GM18498 (cell line): ENCODE measurements around the gene TRAM2.

Experiments used
- ATAC-seq: cut with Tn5 transposase; IDR thresholded peaks from one replicate; pipeline ENCODE4 v1.9.1; 2021; ENCODE audit warnings: mild to moderate bottlenecking, moderate library complexity; ENCODE audit not compliant: unreplicated experiment

Gene TRAM2

DNA sequence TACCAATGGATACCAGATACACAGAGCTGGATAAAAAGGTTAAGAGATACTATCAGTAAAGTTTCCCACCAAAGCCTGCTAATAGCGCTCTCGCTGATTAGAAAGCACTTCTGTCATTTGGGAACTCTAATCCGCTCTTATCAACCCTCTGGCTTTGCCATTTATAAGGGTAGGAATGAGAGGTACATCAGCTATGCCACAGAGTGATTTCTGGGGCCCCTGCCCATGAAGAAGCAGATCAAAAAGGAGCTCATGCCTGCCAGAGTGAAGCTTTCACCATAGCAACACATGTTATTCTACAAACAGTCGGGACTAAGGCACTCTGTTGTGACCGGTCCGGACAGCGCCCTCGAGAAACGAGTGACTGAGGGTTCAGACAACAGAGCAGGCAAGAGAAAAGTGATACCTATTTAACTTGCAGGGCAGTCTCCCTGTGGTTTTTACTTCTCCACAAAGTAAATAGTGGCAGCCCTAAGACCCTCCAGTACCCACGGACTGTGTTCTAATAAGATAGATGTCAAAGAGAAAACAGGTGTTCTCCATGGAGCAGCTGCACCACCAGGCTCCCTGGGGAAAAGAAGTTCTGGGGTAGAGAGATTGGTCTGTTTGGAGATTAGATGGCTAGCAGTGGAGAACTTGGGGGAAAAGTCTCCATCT lies 5.6 kb downstream of the TRAM2 start:
- ATAC-seq = no peak

DNA sequence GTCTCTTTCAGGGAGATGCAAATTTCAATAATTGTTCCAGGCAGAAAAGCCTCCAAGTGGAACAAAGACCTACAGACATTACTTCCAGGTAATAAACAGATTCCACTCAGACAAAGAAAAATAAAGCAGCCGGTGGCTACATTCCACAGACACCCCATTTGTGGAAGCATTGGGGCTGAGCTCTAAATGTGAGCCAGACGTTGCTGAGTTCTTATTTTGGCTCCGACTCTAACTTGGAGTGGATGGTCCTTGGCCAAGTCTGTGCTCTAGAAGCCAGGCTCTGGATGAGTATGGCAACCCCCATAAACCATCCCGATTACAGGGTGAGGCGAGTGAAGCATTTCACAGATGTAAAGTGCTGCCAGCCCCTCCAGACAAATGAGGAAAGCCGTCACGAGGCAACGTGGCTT lies 6.6 kb downstream of the TRAM2 start:
- ATAC-seq = no peak

DNA sequence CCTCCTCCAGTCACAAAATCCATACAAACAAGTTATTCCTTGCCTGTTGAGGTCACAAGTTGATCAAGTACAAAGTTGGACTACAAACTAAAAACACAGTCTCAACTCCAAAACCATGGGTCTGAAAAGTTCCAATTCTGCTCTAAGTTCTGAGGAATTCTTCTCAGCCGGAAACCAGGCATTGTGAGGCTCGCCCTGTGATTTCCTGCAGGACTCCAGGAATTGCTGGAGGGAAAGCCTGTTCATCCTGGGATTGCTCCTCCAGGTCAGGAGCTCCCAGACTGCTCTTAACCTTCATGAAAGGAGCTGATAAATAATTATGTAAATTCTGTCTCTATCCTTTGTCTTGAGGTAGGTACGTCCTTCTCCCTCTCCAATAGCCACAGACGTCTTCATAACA lies 8.5 kb downstream of the TRAM2 start:
- no peak for ATAC-seq

DNA sequence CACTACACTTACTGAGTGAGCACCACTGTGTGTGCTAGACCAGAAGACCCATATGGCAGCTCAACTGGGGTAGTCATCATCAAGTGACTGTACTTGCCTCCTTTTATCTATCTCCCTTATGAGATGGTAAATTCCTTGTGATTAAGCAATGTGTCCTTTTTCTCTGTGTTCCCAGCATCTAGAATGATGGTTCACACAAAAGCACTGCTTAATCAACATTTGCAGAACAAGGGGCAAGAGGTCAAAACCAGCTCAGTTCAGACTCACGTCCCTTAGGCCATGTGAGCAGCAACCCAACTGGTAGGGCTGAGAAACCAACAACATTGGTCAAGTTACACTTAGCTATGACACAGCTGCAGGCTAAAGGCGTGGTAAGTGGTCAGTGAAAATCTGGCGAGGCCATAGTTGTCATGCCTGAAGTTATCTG lies 10.0 kb downstream of the TRAM2 start:
- ATAC-seq = peak; percentile 16

DNA sequence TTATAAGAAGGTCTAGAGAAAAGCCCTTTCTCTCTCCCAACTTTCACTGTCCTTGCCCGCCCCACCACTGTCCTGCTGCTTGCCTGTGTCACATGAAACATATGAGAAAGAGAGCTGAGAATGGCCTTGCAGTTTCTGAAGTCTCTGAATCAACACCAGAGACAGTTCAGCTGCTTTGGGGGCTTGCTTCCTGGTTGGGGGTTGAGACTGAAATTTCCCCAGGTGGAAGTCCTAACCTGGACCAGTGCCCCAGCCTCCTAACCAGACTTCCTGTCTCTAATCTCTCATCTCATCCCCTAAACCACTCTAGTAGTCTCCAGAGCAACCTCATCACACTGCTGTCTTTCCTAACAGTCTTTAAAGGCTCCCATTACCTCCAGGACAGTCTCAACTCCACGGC lies 10.7 kb downstream of the TRAM2 start:
- ATAC-seq = peak; percentile 73

DNA sequence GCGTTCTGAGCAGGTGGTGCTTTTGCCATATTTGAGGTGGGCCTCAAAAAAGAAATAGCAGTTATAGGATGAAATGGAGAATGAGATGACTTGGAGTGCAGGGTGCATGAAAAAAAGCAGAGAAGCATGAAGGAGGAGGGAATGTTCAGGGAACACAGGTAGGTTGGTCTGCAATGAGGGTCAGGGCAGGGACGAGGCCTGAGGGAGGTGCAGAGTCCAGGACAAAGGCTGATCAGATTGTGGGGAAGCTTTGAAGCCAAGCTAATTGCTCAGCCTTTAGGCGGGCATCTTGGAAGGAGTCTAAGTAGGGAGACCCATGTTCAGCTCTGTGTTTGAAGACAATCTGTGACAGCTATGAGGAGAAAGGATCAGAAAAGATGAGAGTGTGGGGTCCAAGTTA lies 12.0 kb downstream of the TRAM2 start:
- no peak for ATAC-seq

DNA sequence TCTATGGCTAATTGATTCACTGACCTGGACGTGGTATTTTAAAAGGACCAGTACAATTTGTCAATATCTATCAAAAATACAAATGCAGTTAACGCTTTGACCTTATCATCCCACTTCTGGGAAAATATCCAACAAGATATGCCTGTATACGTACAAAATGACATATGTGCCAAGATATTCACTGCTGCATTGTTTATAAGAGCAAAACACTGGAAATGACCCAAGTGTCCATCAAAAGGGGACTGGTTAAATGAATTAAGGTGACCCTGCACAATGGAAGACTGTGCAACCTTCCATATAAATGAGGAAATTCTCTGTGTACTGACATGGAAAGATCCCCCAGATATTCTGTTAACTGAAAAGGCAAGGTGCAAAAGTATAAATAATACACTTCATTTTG lies 13.9 kb downstream of the TRAM2 start:
- ATAC-seq = no peak

DNA sequence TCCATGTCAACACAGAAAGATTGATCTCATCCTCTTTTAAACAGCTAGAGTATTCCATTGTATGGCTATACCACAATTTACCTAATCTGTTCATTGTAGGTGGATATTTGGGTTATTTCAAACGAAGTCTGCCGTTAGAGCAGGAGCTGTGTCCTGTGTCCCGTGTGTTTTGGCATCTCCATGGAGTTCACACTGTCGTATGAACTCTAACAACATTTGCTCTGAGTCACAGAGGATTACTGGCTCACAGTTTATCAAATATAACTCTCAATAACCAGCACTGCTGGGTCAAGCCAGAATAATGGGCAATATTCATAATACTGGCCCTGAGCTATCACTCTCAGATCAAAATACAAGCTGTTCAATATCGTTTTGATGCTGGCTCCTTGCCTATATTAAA lies 16.4 kb downstream of the TRAM2 start:
- no peak for ATAC-seq

DNA sequence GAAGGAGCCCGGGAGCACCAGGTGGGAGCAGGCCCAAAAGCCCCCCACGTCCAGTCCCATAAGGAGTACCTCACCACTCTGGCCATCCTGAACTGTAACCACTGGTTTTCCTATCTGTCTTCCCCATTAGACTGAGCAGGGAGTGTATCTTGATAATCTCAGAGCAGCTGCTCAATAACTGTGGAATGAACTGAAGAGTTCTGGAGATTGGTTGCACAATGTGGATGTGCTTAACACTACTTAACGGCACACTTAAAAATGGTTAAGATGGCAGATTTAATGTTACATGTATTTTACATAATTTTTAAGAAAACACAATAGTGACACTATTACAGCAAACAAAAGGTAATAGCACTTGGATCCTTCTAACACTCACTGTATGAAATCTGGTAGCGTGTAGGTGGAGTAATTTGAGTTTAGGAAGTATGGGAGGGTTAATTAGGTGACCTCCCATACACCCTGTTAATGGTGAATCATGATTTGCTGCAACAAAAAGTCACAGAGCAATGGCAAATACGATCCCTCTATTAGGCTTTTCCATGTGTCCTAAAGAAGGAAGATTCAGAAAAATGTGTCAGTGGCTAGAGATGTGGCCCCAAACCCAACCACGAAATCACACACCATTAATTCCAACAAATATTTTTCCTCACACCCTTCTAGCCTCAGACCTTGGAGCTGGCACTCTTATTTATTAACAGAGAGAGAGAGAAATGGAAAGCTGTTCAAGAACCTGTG lies 18.4 kb downstream of the TRAM2 start:
- ATAC-seq = no peak

DNA sequence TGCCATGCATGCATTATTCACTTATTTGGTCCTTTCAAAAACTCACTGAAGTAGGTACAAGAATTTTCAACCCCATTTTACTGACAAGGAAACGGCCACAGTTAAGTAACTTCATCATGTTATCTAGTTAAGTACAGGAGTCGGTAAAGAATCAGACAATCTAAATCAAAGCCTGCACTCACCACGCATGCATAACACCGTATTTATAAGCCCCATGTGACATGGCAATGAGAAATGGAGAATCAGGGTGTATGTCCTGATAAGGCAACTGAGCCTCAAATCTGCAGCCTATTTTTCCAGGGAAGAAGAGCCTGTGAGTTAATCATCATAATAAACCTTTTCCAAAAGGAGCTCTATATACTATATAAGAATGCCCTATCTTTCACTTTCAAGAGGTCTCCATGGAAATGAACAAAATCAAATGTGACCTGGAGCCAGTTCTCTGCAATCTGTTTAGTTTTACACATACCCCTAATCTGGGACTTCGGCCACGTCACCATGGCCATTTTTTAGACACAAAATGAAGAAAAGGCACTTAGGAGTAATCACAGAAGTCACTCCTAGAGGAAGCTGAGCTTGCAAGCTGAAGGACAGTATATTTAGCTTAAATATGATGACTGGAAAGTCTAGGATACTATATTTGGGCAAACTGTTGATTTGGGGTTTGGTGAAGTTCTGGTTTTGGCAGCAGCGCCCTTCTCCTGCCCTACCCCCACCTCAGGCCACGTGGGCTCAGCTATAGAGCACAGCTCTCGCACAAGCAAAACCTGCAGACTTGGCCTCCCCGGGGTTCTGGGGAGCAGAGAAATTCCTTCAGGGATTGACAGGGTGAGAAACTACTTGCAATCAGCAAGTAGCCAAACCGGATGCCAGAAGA lies 19.2 kb downstream of the TRAM2 start:
- no peak for ATAC-seq

DNA sequence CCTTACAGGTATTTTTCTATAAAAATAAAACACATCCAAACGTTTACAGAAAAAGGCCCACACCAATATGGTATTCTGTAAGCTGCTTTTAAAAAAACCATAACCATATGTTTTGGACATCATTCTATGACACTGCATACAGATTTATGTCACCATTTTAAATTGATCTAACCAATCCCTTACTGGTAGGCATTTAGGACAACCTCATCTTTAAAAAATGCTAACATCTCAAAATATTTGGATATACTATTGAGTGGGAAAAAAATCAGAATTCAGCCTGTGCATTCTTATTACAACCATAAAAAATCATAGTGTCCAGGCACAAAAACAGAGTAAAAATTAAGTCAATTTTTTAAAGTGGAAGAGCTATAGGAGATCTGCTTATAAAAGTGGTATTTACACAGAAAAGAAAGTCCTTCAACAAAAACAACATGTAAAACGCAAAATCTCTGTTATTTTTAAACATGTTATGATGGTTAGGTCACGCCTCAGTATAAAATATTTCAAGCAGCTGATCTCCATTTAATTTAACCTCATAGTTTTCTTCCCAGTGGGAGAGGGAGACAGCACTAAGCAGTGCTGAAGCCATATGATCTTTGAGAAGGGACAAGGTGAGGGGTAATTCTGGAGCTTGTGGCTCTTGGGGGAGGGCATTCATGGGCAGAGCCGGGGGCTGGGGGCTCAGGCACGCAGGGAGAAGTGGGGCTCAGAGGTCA lies 21.2 kb downstream of the TRAM2 start:
- ATAC-seq = no peak

DNA sequence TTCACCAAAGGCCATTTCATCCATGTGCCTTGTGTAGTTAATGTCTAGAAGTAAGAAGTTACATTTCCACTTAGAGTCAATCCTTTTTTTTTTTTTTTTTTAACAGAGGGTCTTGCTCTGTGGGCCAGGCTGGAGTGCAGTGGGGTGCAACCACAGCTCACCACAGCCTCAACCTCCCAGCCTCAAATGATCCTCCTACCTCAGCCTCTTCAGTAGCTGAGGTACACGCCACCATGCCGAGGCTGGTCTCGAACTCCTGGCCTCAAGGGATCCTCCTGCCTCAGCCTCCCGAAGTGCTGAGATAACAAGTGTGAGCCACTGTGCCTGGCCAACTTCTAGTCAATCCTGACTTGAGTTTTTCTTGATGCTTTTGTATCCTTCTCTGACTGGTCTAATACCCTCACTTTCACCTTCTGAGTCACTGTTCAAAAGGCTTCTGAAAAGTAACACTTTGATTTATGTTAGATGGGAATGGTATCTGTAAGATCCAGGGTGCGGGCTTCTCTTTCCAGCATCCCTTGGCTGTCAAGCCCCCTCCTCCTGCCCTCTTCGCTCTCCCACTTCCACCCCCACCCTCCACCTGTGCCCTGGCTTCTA lies 22.1 kb downstream of the TRAM2 start:
- no peak for ATAC-seq

DNA sequence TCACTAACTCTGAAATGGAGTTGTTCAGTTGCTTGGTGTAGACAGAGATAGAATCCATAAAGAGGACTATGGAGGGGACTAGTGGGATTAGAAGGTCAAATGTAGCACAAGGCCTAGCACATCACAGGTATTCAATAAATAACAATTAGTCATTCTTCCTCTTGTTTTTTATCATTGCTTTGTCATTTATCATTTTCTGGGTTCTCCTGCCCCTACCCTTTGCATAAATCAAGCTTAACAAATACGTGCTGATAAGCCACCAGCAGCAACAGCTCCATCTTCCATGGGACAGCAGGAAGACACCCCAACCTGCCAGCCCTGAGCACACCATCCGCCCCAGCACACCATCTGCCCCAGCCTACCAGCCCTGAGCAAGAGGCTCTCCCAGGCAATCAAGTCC lies 23.1 kb downstream of the TRAM2 start:
- no peak for ATAC-seq

DNA sequence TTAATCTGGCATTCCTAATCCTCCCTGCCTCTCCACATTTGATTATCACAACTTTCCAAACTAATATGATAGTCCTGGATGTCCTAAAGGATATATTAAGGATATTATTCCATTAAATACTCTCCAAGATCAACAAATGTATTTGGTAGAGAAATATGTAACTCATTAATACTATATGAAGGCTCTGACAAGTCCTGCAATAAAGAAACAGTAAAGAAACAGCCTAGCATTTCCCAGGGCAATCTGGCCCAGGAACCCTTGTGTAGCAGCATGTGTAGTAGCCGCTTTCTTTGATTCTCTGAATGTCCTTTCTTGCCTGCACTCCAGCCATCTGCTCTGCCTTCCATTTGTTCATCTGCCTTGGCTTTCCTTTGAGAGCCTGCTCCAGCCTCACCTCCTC lies 23.7 kb downstream of the TRAM2 start:
- ATAC-seq = no peak

DNA sequence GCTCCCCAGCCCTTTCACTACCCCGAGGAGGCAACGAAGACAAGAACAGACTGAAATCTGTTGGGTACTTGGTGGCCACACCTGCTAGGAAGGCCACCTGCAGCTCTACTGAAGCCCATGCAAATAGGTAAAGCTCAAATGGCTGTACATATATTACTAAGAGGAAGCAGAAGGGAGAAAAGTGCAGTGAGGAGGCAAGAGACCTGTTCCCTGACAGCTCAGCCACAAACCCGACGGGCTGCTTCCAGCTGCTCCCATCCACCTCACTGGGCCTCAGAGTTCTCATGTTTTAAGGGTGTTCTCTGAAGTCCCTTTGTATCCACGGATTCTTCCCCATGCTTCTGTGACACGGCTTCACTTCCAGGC lies 24.6 kb downstream of the TRAM2 start:
- peak; percentile 84 for ATAC-seq

DNA sequence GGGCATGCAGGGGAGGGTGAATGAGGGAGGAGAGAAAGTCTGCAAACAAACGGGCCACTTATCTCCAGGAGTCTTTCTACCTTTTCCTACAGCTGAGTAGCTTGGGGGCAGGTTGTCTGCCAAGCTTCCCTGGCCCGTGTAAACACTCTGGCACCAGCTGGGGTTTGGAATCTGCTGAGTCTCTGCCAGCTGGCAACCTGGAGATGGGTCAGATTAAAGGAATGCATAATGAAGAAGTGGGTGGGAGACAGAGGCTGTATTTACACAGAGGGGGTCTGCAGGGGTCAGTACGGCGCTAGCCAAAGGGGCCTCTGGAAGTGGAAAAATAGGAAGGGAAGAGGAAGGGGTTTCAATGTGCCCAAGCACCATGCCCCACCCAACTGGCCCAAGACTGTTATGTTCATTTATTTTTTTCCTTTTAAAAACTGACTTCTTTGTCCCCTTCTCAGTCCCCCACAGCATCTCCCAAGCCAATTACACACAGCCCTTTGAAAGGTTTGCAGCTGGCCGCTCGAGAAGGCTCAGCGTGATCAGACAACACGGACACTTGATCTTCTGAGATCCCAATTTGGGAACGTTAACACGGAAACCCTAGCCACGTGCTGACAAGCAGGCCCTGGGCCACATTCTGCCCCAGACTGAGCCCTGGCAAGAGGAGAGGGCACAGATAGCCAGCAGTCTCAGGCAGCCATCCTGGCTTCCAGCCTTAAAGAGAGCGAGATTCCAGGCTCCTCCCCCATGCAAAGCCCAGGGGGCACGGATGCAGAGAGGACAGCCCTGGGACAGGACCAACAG lies 25.2 kb downstream of the TRAM2 start:
- no peak for ATAC-seq

DNA sequence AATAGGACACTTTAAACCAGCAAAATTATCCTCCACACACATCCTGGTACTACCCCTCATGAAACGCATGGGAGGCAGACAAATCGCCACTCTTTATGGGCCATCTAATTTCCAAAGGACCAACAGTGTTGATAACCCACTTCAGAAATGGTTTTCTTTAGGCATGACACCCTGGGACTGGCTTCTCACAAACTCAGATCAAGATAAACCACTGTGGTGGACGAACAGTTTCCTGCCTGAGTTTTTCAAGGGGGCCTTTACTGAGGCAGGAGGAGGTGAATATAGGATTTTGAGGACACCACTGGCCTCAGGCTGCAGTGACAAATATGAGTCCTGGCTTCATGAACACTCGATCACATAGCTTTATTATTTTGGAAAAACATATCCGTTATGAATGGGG lies 26.0 kb downstream of the TRAM2 start:
- no peak for ATAC-seq

DNA sequence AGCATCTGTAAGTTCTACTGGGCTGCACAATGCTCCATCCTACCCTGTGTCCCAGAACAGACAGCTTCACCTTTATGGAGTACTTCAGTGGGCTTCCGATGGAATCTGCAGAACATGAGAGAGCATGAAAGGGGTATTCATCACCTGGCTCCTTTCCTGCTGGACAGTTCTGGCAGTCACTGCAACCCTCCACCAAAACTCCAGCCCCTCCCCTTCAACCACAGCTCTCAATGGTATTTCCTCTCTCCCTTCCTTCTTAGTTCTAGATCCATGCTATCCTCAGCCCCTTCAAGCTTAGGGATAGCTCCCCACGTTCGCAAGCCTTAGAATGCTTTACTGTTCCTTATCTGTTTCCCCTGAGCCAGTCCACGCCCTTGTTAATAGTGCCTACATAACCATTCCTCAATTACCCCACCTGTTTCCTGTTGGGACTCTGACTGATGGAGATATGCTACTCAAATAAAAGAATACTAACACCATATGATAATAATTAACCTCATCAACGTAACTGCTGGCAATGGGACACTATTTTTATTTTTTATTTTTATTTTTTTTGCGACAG lies 26.8 kb downstream of the TRAM2 start:
- ATAC-seq = no peak

DNA sequence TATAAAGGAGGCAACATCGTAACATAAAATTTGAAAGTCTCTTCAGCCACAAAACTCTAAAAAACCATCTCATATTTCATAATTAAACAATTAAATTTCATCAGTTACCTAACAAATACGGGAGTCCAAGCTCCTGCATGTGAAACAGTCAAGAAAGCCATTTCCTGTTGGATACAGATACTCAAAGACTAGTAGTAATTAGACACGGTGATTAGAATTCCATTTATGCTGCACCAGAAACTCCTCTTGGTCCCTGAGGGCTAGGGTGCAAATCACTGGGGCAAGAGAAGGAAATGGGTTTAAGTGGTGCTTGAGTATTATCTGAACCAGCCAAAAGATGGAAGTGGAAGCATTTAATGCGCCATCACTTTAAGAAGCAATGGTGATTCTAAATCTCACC lies 27.4 kb downstream of the TRAM2 start:
- no peak for ATAC-seq

DNA sequence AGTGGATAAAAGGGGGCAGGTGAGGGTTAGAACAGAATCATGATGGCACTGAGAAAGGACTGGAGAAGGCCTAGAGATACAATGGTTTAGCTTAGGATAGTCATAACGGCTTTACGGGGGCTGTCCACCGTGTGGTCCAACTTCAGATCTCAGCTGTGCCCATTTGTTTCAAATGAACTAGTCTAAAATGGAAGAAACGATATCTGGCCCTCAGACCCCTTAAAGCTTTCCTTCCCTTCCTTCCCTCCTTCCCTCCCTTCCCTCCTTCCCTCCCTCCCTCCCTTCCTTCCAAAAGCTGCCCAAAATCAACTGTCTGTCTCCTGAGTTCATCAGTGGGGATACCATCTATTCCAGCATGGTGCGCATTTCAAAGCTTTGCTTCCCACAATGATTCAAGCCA lies 27.9 kb downstream of the TRAM2 start:
- ATAC-seq = no peak
